Stimulated activated CD4-positive, alpha-beta T cell treated with anti-CD3 and anti-CD28 coated beads, TNF-alpha, amount 100 ng/mL, for 48 hours (primary cell): ENCODE measurements around the gene VGLL1.

ENCODE experiments used
- DNase-seq, 3 donors: peaks; one replicate each; pipeline ENCODE4 v3.0.0-alpha.2; 2020; ENCODE audit warnings: low read depth in 3 of 3

VGLL1 gene, protein sequence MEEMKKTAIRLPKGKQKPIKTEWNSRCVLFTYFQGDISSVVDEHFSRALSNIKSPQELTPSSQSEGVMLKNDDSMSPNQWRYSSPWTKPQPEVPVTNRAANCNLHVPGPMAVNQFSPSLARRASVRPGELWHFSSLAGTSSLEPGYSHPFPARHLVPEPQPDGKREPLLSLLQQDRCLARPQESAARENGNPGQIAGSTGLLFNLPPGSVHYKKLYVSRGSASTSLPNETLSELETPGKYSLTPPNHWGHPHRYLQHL

DNA sequence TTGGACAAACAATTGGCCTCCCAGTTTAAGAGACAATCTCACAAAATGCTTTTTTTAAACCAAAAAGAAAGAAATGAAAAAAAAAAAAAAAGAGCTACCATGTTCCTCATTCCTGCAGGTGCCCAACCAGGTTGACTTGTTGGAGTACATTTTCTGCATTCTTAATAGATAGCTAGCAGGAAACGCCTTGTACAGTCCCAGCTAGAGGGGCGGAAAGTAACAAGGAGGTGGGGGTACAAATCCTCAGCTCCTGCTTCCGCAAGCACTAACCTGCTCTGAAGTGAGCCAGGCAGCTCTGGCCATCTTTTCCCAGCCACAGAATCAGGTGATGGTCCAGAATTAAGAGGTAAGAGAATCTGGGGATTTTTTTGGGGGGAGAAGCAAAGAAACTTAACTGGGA, at the start of gene VGLL1:
TSS of gene VGLL1 (plus strand) at position 265 of the 400 bp plus-strand sequence. CDS start 3,806 bp downstream, outside the sequence.
- DNase-seq = no peak

DNA sequence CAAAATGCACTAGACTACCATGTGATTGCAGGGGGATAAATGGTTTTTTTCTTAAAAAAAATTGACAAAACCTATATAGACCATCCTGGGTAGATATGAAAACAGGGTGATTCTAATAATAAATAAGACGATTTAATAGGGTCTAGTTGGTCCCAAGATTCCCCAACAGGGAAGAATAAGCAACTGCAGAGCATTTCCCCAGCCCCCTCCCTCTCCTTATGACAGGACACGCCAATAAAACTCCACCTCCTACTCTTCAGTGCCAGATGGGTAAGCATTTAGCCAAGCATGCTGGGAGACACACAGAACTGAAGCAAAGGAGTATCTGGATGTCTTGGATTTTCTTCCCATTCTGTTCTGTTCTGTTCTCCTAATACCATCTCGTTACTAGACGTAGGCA, 44.4 kb upstream of the VGLL1 start, which contains the start of gene BRS3:
TSS of gene BRS3 (plus strand) at position 301 of the 400 bp plus-strand sequence. CDS start 168 bp downstream, outside the sequence.
- DNase-seq = no peak

DNA sequence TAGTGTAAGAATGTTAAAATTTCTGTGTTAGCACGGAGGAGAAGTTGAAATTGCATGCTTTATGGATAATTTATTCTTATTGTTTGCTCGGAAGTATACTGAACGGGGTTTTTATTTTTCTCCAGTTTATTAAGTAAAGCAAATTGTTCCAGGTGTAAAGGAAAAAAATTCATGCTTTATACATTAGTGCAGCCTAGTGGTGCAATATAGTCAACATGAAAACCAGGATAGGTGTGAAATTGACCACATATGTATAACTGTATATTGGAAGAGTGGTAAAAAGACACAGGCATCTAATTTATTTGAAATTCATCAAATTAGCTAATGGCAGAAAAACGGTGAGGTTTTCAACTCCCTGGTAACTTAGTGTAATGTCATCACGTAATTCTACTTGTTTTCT, 43.3 kb upstream of the VGLL1 start:
- no peak for DNase-seq

DNA sequence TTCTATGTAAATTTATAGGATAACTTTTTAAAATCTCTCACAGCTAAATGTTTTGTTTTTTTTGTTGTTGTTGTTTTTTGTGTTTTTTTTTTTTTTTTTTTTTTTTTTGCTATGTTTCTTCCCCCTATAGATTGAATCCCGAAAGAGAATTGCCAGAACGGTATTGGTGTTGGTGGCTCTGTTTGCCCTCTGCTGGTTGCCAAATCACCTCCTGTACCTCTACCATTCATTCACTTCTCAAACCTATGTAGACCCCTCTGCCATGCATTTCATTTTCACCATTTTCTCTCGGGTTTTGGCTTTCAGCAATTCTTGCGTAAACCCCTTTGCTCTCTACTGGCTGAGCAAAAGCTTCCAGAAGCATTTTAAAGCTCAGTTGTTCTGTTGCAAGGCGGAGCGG, 40.2 kb upstream of the VGLL1 start:
- DNase-seq = no peak

DNA sequence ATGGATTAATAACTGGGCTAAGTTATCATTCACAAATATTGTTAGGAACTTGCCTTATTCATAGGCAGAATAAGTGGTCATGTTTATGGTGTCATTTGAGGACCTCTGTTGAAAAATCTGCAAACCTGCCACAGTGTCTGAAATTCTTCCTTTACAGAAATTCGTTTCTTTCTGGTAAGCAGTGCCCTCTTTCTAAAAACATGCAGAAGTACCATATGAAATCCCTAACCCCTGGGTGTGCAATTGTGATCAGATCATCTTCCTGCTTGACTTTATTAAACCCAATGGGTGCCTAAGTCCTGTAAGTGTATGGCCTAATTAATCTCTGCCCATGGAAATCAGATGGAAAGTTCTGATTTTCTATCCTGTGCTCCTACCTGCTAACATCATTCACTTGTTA, 39.0 kb upstream of the VGLL1 start:
- no peak for DNase-seq

DNA sequence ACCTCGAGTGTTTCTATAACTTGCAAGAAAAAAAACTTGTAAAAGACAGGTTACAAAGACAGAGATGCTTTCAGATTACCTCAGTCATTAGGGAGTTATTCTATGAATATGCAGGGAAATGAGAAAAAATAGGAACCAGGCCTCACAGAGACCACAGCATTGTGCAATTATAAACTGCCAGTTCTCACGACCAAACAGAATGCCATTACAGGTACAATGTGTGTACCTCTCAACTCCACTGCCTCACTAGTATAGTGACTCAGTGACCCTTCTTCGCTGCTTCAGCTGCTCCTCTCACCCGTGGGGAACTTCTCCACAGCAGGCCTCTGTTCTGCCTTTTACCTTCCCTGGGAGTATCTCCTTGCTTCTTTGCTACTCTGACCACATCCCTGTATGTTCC, 37.0 kb upstream of the VGLL1 start:
- no peak for DNase-seq

DNA sequence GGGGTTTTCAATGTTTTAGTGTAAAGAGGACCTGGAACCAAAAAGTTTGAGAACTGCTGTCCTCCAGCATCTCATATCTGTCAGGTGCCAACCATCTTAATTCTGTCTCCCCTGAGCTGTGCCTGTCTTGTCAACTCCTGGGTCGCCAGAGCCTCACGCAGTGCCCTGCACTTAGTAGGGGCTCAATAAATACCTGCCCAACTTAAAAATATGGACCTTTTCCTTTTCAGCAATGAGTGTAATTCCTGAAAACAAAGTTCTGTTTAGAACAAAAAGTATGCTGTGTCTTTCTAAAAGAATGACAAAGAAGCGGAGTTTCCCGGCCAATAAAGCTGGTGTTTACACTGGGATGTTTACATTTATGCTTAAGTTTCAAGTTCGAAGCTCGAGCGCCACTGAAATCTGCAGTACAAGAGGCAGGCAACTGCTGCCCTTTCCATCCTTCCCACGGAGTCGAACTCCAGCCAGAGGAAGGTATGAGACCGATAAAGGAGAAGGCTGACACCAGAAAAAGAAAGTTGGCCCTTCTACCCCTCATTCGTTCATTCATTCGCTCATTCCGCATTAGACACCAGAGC, 35.7 kb upstream of the VGLL1 start:
- DNase-seq = no peak

DNA sequence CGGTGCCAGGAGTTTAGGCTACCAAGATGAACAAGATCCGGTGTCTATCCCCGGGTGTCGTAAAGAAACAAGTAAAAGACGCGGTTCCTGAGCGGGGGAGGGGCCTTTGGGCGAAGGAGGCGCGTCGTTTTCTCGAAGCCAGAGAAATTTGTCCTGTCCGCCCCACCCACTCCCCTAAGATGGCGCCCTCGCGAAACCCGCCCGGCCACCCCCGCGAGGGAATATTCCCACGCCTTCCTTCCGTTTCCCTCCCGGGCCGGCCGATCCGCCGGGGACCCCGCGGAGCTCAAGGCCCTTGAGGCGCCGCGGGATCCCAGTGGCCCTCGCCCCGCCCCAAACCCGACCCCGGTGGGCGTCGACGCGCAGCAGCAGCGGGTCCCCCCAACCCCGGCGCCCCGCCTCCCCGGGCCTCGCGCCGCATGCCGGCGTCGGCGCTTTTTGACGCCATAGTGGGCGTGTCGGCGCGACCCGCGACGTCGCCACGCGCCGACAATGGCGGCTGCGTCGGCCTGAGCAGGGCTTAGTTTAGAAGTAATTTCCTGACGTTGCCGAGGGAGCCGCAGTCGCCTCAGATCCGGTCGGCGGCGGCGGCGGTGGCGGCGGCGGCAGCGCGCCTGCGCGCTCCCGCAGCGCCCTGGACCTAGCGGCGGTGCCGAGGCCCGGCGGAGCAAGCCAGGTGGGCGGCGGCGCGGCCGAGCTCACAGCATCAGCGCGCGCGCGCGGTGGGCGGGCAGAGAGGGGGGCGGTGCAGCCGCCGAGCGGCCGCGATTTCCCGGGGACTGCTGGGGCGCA, 35.1 kb upstream of the VGLL1 start:
- peak; percentile 69 to 80 (median 76) for DNase-seq

DNA sequence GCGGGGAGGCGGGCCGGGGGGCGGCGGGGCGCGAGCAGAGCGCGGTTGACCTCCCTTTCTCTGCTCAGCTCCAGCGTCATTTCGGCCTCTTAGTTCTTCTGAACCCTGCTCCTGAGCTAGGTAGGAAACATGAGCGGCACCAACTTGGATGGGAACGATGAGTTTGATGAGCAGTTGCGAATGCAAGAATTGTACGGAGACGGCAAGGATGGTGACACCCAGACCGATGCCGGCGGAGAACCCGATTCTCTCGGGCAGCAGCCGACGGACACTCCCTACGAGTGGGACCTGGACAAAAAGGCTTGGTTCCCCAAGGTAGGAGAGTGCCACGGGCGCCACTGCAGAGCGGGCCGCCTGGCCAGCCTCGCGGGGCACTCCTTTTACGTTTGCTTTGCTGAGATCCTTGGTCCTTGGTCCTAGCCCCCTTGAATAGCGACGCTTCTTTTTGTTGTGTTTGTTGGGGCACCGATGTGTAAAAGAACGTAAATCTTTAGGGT, 34.4 kb upstream of the VGLL1 start, which contains the start of gene HTATSF1:
TSS of gene HTATSF1 (plus strand) at position 37 of the 497 bp plus-strand sequence. CDS start at position 130, 93 bp downstream.
- no peak for DNase-seq

DNA sequence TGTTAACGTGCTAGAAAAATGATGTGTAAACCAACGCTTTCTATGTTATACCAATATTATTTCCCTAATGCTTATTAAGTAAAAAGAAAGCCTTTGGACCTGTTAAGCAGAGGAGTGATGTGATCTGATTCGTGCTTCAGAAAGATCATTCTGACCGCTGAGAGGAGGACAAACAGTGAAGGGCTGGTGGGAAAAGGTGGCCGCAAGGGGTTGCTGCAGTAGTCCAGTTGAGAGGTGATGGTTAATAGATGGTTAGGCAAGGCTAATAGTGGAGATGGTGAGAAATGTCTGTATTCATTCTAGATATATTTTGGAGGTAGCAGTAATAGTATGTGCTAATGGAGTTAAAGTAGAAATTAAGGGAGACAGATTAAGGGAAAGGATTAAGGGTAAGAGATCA, 12.9 kb upstream of the VGLL1 start:
- no peak for DNase-seq

DNA sequence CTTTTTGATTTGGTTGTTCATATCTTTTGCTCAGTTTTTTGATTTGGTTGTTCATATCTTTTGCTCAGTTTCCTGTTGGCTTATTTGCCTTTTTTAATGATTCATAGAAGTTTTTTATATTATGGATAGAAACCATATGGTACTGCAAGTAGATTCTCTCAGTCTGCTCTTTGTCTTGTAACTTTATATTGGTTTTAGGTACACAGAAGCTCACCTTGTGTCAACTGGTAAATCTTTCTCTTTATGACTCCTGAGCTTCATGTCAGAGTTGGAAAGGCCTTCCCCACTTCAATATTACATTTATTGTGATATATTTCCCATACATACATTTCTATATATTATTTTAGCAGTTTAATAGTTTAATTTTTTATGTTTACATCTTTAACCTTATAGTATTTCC, 8.2 kb upstream of the VGLL1 start:
- DNase-seq = no peak

DNA sequence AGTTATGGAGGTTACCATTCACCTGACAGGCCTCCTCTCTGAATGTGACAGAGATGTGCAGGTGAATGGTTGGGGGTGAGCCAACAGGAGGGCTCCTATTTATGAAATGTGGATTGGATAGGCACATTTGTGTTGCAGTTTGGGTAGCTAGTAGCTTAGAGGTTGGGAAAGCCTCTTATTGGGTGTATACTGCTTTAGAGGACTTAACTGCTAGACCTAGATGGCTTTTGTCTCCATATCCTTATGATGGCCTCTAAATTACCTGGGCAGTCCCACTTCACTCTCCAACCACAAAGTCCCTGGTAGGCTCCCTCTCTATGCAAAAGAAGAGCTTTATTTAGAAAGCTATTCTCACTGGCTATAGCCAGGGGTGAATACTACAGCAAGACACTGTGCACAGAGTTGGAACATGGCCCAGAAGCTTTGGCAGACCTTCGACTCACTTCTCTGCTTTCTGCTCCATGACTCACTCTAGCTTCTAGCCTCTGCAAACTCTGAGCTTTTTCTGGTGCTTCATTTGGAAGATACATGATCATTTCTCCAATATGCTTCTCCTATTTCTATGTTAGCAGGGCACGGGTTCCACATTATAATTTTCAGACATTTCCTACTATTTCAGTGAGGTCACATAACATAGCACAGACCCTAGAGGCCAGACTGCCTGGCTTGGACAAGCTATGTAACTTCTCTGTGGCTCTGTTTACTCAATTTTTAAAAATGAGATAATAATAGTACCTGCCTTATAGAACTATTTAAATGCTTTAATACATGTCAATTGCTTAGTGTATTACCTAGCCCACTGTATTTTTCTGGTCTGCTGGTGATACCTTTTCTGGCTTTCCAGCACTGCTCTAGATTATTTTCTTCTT, 6.0 kb upstream of the VGLL1 start:
- no peak for DNase-seq

DNA sequence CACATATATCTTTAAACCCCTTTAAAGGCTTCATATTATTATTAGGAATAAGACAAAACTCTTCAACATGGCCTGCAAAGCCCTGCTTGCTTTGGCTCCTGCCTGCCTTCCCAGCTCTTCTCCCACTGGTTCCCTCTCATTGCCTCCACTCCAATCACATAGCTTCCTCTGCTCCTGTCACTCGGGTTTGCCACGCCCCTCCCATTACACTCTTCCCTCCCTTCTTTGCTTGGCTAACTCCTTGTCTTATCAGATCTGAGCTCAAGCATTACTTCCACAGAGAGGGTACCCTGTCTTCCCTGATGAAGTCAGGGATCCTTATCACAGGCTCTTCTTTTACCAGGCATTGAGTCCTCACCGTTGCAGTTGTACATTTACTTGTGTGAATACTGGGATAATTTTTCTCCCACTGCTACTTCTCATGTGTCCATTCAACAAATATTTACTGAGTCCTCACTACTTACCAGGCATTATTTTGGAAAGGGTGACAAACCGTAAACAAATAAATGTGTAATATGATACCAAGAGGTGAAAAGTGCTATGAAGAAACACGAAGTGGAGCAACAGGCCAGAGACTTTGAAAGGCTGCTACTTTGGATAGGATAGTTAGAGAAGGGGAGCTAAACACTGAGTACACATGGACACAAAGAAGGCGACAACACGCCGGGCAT, 3.2 kb upstream of the VGLL1 start:
- DNase-seq = no peak

DNA sequence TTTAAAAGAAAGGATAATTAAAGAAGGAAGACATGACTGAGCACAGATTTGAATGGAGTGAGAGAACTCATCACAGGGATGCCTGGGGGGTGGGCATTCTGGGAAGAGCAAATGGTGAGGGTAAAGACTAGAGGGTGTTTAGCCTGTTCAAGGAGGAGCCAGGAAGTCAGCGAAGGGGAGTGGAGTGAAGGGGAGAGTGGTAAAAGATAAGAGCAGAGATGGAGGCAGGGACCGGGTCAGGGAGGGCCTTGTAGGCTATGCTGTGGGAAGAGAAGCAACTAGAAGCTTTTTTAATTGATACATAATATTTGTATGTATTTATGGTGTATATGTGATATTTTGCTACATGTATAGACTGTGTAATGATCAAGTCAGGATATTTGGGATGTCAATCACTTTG, 2.2 kb upstream of the VGLL1 start:
- no peak for DNase-seq

DNA sequence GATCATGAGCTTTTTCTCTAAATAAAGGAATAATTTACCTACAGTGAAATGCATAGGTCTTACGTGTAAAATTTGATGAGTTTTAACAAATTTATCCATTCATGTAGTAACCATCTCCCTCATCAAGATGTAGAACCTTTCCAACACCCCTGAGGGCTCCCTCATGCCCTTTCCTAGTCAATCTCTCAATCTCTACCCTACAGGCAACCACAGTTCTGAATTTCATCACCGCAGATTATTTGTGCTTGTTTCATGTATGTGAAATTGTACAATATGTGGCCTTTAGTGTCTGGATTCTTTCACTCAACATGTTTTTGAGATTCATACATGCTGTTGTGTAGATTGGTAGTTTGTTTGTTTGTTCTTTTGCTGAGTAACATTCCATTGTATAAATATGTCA, 2.1 kb downstream of the VGLL1 start:
- DNase-seq = no peak

DNA sequence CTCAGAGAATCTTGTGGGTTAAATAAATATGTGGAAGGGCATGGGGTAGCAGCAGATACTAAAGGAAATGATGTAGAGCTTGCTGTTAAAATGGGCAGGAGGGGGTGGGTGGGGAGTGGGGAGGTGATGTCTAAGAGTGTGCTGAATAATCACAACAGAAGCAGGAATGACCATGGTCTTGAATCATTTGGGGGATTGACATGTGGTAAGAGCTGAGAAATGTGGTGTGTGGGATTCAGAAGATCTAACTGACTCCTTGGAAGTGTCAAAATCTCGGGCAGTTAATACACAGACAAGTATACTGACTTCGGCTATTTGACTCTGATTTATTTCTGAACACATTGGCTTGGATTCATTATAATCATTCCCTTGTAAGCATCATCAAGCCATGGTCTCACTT, 6.8 kb downstream of the VGLL1 start:
- no peak for DNase-seq

DNA sequence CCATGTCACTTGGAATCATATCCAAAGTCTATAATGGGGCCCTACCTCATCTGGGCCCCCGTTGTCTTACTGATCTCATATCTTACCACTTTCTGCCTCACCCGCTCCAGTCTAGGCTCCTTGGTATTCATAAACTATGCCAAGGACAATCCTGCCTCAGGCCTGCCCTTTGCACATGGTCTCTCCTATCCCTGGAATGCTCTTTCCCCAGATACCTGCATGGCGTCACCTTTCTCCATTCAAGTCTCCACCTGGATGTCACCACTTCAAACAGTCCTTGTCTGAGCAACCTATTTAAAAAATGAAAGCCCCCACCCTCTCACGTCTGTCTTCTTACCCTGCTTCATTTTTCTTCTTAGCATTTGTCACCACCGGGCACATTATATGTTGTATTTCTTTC, 8.2 kb downstream of the VGLL1 start:
- no peak for DNase-seq

DNA sequence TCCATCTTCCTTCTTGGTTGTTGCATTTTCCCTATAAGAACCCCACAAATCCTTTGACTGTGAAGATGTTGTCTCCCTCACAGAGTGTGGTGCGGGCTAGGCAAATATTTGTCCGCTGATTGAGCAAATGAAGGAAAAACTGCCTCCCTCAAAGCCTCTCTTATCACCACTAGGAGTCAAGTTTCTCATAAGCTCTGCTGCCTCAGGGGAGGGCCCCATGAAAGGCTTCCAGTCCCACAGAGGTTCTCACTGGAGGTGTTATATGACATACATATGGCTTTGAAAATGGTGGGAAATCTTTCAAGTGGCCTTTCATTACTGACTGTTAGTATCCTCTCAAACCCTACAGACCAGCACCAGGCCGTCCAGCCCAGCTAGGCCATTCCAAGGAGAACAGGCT, 9.3 kb downstream of the VGLL1 start:
- DNase-seq = no peak

DNA sequence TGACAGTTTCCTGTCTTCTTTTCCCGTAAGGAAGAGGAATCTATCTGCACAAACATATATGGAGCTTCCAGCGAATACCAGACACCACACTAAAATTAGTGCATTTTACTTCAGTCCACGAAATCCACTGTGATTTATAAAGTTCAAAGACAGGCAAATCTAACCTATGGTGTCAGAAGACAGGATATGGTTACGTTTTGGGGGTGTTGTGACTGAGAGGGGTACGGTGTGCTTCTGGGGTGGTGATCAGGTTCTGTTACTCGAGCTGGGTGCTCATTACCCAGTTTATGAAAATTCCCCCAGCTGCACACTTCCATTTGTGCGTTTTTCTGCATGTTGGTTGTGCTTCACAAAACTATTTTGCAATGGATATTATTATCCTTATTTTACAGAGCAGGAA, 10.3 kb downstream of the VGLL1 start:
- DNase-seq = no peak

DNA sequence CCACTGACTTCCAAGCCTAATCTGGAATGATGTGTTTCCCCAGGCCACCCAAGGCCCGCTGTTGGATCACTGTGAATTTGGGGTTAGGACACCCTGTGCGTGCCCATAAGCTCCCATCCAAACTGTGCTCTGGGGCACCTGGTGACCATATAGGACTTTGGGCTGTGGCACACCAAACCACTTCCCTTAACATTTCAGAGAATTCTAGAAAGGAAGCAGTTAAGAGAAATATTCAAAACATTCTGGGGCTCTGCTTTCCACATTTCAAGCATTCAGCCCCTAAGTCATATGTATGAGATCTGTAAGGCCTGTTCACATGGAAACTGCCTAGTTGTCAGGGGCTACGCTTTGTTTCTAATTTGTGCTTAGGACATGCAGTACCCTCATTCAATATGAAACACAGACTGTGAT, 14.4 kb downstream of the VGLL1 start:
- DNase-seq = no peak

DNA sequence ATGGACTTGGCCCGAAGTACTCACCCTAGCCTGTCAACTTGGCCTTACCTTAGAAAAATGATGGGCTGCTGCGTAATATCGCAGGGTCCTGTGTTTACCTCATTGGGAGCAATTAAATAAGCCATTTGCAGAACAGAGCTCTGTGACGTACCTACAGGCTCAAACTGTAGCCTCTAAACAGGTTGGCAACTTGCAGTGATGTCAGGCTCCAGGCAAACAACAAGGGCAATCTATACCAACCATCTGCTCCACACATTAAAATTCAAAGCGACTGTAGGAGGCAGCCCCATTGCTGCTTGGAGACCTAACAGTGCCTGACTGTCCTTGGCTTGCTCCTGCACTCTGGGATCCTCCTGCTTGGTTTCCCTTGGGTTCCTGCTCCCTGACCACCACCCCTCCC, 17.2 kb downstream of the VGLL1 start:
- DNase-seq = no peak
